IPS-15b (cell line): ENCODE measurements around the gene ISG20.

Source experiments
- H3K27me3 ChIP-seq: one replicate; pipeline ENCODE4 v1.6.1; 2013; ENCODE audit warnings: low read length; ENCODE audit not compliant: control insufficient read depth, insufficient read depth
- H3K36me3 ChIP-seq: one replicate; pipeline ENCODE4 v1.6.1; 2013; ENCODE audit warnings: low read length; ENCODE audit not compliant: control insufficient read depth, insufficient read depth
- H3K4me1 ChIP-seq: one replicate; pipeline ENCODE4 v1.6.1; 2013; ENCODE audit warnings: mild to moderate bottlenecking, low read length; ENCODE audit not compliant: control insufficient read depth, insufficient read depth
- H3K4me3 ChIP-seq: one replicate; pipeline ENCODE4 v1.5.1; 2013; ENCODE audit warnings: low read depth, low read length
- H3K9ac ChIP-seq: one replicate; pipeline ENCODE4 v1.6.1; 2013; ENCODE audit warnings: low read depth, mild to moderate bottlenecking, low read length
- H3K9me3 ChIP-seq: one replicate; pipeline ENCODE4 v1.6.1; 2013; ENCODE audit warnings: mild to moderate bottlenecking, low read length; ENCODE audit not compliant: control insufficient read depth, insufficient read depth

The ISG20 gene

GRCh38 chr15:88651136-88651732 is 12.4 kb downstream of the ISG20 start:
- H3K9me3 ChIP-seq: no peaks in the 10 kb centered on the region
- no peak overlapping the region for H3K9ac ChIP-seq
- H3K36me3 ChIP-seq: no peaks in the 10 kb centered on the region
- H3K4me1 ChIP-seq: peaks cover 8% of the 10 kb centered on the region
- no peaks in the 10 kb centered on the region for H3K27me3 ChIP-seq
- no peak overlapping the region for H3K4me3 ChIP-seq

GRCh38 chr15:88651971-88652370 is 13.2 kb downstream of the ISG20 start:
- no peaks in the 10 kb centered on the region for H3K27me3 ChIP-seq
- no peak overlapping the region for H3K9ac ChIP-seq
- peaks cover 8% of the 10 kb centered on the region for H3K4me1 ChIP-seq
- no peaks in the 10 kb centered on the region for H3K36me3 ChIP-seq
- H3K9me3 ChIP-seq: no peaks in the 10 kb centered on the region
- no peak overlapping the region for H3K4me3 ChIP-seq

- H3K9me3 ChIP-seq: no peaks in the 10 kb centered on the region
- H3K4me1 ChIP-seq: peaks cover 8% of the 10 kb centered on the region
- H3K36me3 ChIP-seq: no peaks in the 10 kb centered on the region
- no peak overlapping the region for H3K4me3 ChIP-seq
- no peak overlapping the region for H3K9ac ChIP-seq
- no peaks in the 10 kb centered on the region for H3K27me3 ChIP-seq
Observed at GRCh38 chr15:88652456-88653199, 13.8 kb downstream of the ISG20 start.

GRCh38 chr15:88653200-88654064 is 14.6 kb downstream of the ISG20 start:
- no peaks in the 10 kb centered on the region for H3K9me3 ChIP-seq
- H3K9ac ChIP-seq: no peak overlapping the region
- H3K36me3 ChIP-seq: no peaks in the 10 kb centered on the region
- no peak overlapping the region for H3K4me3 ChIP-seq
- H3K27me3 ChIP-seq: no peaks in the 10 kb centered on the region
- peaks cover 8% of the 10 kb centered on the region for H3K4me1 ChIP-seq

GRCh38 chr15:88654430-88655102 is 15.8 kb downstream of the ISG20 start:
- Histone ChIP-seq H3K4me3 (no peak overlapping the region), H3K9ac (no peak overlapping the region), H3K36me3 (no peaks in the 10 kb centered on the region), H3K9me3 (no peaks in the 10 kb centered on the region), H3K27me3 (no peaks in the 10 kb centered on the region), H3K4me1 (peaks cover 8% of the 10 kb centered on the region)

GRCh38 chr15:88655103-88655553 is 16.3 kb downstream of the ISG20 start:
- Histone ChIP-seq H3K36me3 (no peaks in the 10 kb centered on the region), H3K4me3 (no peak overlapping the region), H3K4me1 (peaks cover 8% of the 10 kb centered on the region), H3K9ac (no peak overlapping the region), H3K27me3 (no peaks in the 10 kb centered on the region), H3K9me3 (no peaks in the 10 kb centered on the region)

GRCh38 chr15:88655800-88656488 is 17.1 kb downstream of the ISG20 start:
- no peak overlapping the region for H3K4me3 ChIP-seq
- peaks cover 8% of the 10 kb centered on the region for H3K4me1 ChIP-seq
- no peaks in the 10 kb centered on the region for H3K36me3 ChIP-seq
- no peak overlapping the region for H3K9ac ChIP-seq
- no peaks in the 10 kb centered on the region for H3K9me3 ChIP-seq
- H3K27me3 ChIP-seq: no peaks in the 10 kb centered on the region

- Histone ChIP-seq H3K4me3 (no peak overlapping the region), H3K9ac (no peak overlapping the region), H3K36me3 (no peaks in the 10 kb centered on the region), H3K9me3 (no peaks in the 10 kb centered on the region), H3K4me1 (peaks cover 7% of the 10 kb centered on the region), H3K27me3 (no peaks in the 10 kb centered on the region)
Observed at GRCh38 chr15:88656760-88657221, 18.0 kb downstream of the ISG20 start.

GRCh38 chr15:88657326-88658069 is 18.7 kb downstream of the ISG20 start:
- no peak overlapping the region for H3K4me3 ChIP-seq

GRCh38 chr15:88658070-88658965 is 19.5 kb downstream of the ISG20 start:
- H3K36me3 ChIP-seq: no peaks in the 10 kb centered on the region
- H3K4me3 ChIP-seq: no peak overlapping the region
- no peaks in the 10 kb centered on the region for H3K27me3 ChIP-seq
- H3K9me3 ChIP-seq: no peaks in the 10 kb centered on the region
- no peaks in the 10 kb centered on the region for H3K4me1 ChIP-seq
- no peak overlapping the region for H3K9ac ChIP-seq

More at GRCh38 chr15:88657326-88658069, 18.7 kb downstream of the ISG20 start:
- Histone ChIP-seq H3K4me1 (peaks cover 4% of the 10 kb centered on the region), H3K27me3 (no peaks in the 10 kb centered on the region), H3K9me3 (no peaks in the 10 kb centered on the region), H3K36me3 (no peaks in the 10 kb centered on the region), H3K9ac (no peak overlapping the region)
